Left lung (tissue), 10 donors: ENCODE measurements around the gene OMP. TPM values are rescaled to one million over a fixed set of nuclear protein-coding genes. Genes with fewer than 3 reads are reported as not detected.

Experiments
- ATAC-seq: fragments of 200-7000 bp; cut with Tn5 transposase; one replicate; pipeline ENCODE4 v1.9.1; 2020; ENCODE audit warnings: moderate library complexity
- DNase-seq, 4 donors: peaks; one replicate each; pipeline ENCODE4 v3.0.0-alpha.2; 2013 to 2020
- H3K27ac ChIP-seq, 2 donors: fragments of 200-600 bp; sonication (generic) in 1 of 2; one replicate each; pipeline versions ENCODE4 v1.5.0 to v1.8.0; 2020 to 2021
- H3K27me3 ChIP-seq, 2 donors: fragments of 200-600 bp; sonication (generic) in 1 of 2; one replicate each; pipeline versions ENCODE4 v1.5.0 to v1.8.0; 2020 to 2021
- H3K36me3 ChIP-seq, 2 donors: fragments of 200-600 bp; sonication (generic) in 1 of 2; one replicate each; pipeline versions ENCODE4 v1.5.0 to v1.8.0; 2020 to 2021
- H3K4me1 ChIP-seq, 2 donors: fragments of 200-600 bp; one replicate each; pipeline ENCODE4 v1.8.0; 2021
- H3K4me3 ChIP-seq, 2 donors: fragments of 200-600 bp; sonication (generic) in 1 of 2; one replicate each; pipeline versions ENCODE4 v1.5.0 to v1.8.0; 2020 to 2021; ENCODE audit warnings: mild to moderate bottlenecking in 1 of 2
- H3K9me3 ChIP-seq, 2 donors: fragments of 200-600 bp; sonication (generic) in 1 of 2; one replicate each; pipeline versions ENCODE4 v1.5.0 to v1.8.0; 2020 to 2021
- intact Hi-C, 2 donors: fragments of 100-400 bp; cut with DNase I; formaldehyde crosslinking; loops; one replicate each; pipeline versions ENCODE4 v1.11.2 to v1.14.2; 2022
- polyA plus RNA-seq, 6 donors: library from polyadenylated mRNA; unstranded; fragments of 120-200 nt; gene quantifications; one replicate each; pipeline ENCODE4 v1.2.1, GENCODE V29; 2013; ENCODE audit not compliant: insufficient read length in 6 of 6
- total RNA-seq, 2 donors: library from RNA; stranded (reverse); fragmentation: NEBNext Ultra II Directional; extraction: Animal tissue kit (Norgen Biotek cat#: 25700); gene quantifications; one replicate each; pipeline ENCODE4 v1.2.1, GENCODE V29; 2021
- TF ChIP-seq, protein P1 (sequence below), 2 donors: fragments of 200-600 bp; sonication (generic) in 1 of 2; IDR thresholded peaks; one replicate each; pipeline versions ENCODE4 v1.5.0 to v1.8.0; 2021; ENCODE audit warnings: antibody characterized with exemption in 2 of 2
- donor health status: DM: no; HTN: yes; CAD: no.
- donor health status: DM: no; HTN: no; CAD: no.

The OMP gene
- total and polyA plus RNA-seq, 8 donors = 0.34 to 0.46 (median 0.40) TPM; not detected in 4

DNA sequence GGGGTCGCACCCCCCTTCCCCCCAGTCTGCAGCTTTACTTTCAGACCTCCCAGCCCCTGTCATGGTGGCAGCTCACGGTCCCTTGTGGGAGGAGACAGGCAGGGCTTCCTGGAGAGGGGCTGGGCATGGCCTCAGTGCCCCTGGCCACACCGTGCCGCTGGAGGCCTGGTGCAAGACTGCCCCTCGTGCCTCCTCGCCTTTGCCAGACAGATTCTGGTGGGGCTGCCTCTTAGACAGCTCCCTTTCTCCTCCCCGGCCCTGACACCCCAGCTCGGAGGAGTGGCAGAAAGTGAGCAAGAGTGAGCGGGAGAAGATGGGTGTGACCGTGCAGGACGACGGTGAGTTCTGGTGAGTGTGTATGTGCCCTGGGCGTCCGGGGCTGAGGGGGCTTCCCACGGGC is 13.3 kb downstream of the OMP start:
- Histone ChIP-seq H3K4me3 (no peak overlapping the region), H3K27ac (no peak overlapping the region), H3K9me3 (no peaks in the 10 kb centered on the region), H3K36me3 (peaks cover 0 to 13% of the 10 kb centered on the region in 2 donors), H3K27me3 (no peaks in the 10 kb centered on the region), H3K4me1 (no peaks in the 10 kb centered on the region)
- intact Hi-C loops = no loop called here
- ATAC-seq = no peak
- DNase-seq = peak in 1 of 4 donors; percentile 70
- TF ChIP-seq, protein P1, sequence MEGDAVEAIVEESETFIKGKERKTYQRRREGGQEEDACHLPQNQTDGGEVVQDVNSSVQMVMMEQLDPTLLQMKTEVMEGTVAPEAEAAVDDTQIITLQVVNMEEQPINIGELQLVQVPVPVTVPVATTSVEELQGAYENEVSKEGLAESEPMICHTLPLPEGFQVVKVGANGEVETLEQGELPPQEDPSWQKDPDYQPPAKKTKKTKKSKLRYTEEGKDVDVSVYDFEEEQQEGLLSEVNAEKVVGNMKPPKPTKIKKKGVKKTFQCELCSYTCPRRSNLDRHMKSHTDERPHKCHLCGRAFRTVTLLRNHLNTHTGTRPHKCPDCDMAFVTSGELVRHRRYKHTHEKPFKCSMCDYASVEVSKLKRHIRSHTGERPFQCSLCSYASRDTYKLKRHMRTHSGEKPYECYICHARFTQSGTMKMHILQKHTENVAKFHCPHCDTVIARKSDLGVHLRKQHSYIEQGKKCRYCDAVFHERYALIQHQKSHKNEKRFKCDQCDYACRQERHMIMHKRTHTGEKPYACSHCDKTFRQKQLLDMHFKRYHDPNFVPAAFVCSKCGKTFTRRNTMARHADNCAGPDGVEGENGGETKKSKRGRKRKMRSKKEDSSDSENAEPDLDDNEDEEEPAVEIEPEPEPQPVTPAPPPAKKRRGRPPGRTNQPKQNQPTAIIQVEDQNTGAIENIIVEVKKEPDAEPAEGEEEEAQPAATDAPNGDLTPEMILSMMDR (IDR thresholded peaks at IDR 0.05) = no peak

DNA sequence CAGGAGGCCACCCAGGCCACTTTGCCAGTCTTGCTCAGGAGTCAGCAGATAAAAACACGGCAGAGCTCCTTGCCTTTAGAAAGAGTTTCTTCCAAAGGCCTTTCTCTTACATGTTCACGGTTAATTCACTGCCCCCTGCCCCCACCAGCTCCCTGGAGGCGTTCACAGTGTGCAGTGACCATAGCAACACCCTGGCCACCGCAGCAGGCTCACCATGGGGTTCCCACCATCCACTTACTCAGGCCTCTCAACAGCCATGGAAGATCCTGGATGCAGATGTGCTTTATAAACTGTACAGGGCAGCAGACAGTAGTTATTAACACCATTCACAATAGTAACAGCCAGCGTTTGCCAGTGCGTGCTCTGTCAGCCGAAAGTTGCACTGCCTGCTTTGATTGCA is 14.9 kb downstream of the OMP start:
- H3K36me3 ChIP-seq = peaks cover 0 to 13% of the 10 kb centered on the region in 2 donors
- no peak overlapping the region for H3K4me3 ChIP-seq
- no peaks in the 10 kb centered on the region for H3K27me3 ChIP-seq
- TF ChIP-seq, protein P1 (IDR thresholded peaks at IDR 0.05) = no peak
- no peaks in the 10 kb centered on the region for H3K9me3 ChIP-seq
- no peak overlapping the region for H3K27ac ChIP-seq
- DNase-seq = peak in 1 of 4 donors; percentile 30
- intact Hi-C loops = no loop called here
- no peak for ATAC-seq
- no peaks in the 10 kb centered on the region for H3K4me1 ChIP-seq

DNA sequence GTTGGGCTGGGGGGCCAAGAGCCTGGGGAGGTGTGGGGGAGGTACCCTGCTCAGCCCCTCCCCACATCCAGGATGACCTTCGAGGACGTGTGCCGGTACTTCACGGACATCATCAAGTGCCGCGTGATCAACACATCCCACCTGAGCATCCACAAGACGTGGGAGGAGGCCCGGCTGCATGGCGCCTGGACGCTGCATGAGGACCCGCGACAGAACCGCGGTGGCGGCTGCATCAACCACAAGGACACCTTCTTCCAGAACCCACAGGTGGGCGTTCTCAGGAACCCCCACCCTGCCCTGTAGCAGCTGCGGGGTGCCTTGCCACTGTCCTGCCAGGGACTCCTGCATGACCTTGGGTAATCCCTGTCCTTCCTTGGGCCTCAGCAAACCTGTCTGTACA is 15.4 kb downstream of the OMP start:
- DNase-seq (peak in 1 of 4 donors; percentile 72), ATAC-seq (no peak)
- no peak overlapping the region for H3K4me3 ChIP-seq
- H3K36me3 ChIP-seq = peaks cover 0 to 13% of the 10 kb centered on the region in 2 donors
- H3K4me1 ChIP-seq = no peaks in the 10 kb centered on the region
- intact Hi-C loops = no loop called here
- H3K27ac ChIP-seq = no peak overlapping the region
- H3K27me3 ChIP-seq = no peaks in the 10 kb centered on the region
- TF ChIP-seq, protein P1 (IDR thresholded peaks at IDR 0.05) = no peak
- H3K9me3 ChIP-seq = no peaks in the 10 kb centered on the region

DNA sequence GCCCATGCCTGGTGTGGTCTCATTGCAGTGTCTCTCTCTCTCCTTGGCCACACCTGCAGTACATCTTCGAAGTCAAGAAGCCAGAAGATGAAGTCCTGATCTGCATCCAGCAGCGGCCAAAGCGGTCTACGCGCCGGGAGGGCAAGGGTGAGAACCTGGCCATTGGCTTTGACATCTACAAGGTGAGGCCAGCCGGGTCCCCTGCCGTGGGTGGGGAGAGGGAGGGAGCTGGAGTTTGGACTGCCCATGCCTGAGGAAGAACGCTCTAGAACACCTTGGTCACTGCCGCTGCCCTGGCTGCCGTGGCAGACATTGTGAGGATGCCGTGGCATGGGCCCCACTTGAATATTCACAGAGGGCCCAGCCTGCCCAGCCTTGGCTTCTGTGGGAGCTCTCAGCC is 16.3 kb downstream of the OMP start:
- intact Hi-C loops = no loop called here
- H3K36me3 ChIP-seq = peaks cover 0 to 13% of the 10 kb centered on the region in 2 donors
- ATAC-seq = no peak
- no peak overlapping the region for H3K4me3 ChIP-seq
- TF ChIP-seq, protein P1 (IDR thresholded peaks at IDR 0.05) = no peak
- no peaks in the 10 kb centered on the region for H3K4me1 ChIP-seq
- DNase-seq = peak in 1 of 4 donors; percentile 75
- H3K27ac ChIP-seq = no peak overlapping the region
- no peaks in the 10 kb centered on the region for H3K27me3 ChIP-seq
- H3K9me3 ChIP-seq = no peaks in the 10 kb centered on the region

DNA sequence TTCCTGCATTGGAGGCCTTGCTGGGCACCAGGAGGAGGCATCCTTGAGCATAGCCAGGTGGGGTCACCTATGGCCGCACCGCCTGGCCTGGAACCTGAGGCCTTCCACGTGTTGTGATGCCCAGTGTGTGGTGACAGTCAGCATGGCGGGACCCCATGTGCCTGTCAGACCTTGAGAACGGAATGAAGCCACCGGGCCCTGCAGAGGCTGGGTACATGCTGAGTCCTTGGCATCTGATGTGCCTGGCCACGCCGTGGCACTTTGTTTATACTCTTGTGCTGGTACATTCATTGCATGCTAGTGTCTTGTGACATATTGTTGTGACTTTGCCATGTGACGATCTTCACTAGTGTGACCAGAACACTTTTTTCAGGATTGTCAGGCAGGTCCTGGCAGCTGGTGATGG is 16.9 kb downstream of the OMP start:
- DNase-seq (peak in 1 of 4 donors; percentile 74), ATAC-seq (no peak)
- no peaks in the 10 kb centered on the region for H3K9me3 ChIP-seq
- H3K4me3 ChIP-seq = no peak overlapping the region
- TF ChIP-seq, protein P1 (IDR thresholded peaks at IDR 0.05) = no peak
- H3K27me3 ChIP-seq = no peaks in the 10 kb centered on the region
- H3K4me1 ChIP-seq = no peaks in the 10 kb centered on the region
- H3K36me3 ChIP-seq = peaks cover 0 to 13% of the 10 kb centered on the region in 2 donors
- H3K27ac ChIP-seq = no peak overlapping the region
- intact Hi-C loops = no loop called here
